Brain pericyte (primary cell): ENCODE data around the gene DYSF.

Source experiments
- DNase-seq: peaks from one replicate; pipeline ENCODE4 v3.0.0-alpha.2; 2012; ENCODE audit warnings: low read depth, low spot score

The DYSF gene

DNA sequence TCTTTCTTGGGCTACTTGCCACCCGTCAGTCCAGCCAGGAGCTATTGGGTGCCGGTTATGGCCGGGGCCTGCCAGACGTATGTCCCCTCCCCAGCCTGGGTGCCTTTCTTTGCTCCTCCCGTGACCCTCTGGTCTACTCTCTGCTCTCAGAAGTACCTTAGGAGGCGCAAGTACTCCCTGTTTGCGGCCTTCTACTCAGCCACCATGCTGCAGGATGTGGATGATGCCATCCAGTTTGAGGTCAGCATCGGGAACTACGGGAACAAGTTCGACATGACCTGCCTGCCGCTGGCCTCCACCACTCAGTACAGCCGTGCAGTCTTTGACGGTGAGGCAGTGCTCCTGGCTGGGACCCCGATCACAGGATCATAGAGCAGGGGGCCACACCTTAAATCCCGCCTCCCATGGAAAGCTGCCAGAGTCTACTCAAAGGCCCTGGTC lies 99.5 kb downstream of the DYSF start:
- no peak for DNase-seq

DNA sequence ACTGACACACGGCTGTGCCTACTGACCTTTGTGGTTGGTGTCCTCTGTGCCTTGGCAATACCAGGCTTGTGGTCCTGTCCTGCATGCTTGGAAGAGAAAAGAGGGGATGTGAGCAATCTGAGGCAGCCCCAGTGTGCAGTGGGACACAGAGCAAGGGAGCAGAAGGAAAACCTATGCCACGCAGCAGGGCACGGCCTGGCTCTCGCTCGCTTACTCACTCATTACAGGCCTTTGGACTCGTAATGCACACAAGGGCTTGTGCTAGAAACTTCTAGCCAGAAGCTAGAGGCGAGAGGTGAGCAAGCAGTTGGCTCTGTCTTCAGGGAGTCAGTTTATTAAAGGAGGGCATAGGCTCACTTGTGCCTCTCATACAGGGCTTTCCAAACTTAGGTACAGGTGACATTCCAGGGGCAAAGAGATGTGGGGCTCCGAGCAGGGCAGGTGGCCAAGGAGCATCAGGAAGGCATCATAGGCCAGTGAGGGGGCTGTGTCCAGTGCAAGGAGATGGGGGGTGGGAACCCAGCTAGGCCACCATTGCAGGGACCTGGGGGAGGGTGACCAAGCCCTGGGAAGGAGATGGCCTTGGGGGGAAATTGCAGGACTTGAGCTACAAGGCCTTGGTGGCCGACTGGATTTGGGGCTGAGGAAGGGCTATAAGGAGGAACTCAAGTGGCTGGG lies 100.8 kb downstream of the DYSF start:
- DNase-seq = no peak

DNA sequence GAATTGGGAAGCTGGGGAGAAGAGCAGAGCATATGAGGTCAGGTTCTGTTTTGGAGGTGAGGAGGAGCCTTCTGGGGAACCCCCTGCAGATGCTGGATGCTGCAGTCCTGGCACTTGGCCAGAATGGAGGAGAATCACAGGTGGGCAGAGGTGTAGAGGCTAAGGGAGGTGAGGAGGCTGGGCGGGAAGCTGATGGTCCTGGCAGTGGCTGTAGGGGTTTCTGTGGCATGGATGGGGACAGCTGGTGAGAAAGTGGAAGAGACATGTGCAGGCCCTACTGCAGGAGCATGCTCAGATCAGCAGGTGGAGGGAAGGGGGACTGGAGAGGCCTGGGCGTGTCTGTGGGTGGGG lies 101.3 kb downstream of the DYSF start:
- DNase-seq = no peak

DNA sequence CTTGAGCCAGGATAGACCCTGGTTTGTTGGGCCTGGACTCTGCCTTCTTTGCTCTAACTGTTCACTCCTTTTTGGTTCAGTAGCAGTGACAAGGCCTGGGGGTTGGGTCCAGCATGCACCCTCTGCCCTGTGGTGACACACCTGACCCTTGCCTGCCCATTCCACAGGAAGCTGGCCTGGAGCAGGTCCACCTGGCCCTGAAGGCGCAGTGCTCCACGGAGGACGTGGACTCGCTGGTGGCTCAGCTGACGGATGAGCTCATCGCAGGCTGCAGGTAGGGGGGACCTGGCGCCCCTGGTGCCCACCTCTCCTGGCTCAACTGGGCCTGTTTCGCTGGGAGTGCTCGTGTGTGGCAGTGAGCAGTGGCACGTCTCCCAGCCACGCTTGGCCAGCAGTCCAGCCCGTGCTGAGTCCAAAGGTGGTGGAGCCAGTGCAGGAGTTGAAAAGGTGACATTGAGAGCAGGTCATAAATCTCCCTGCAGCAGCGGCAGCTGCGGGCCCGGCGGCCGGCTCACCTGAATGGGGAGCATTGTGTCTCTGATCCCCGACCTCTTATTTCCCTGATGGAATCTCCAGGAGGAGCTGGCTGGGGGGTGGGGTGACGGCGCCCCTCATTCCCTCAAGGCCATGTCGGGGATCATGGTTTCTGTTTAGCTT lies 102.6 kb downstream of the DYSF start:
- no peak for DNase-seq

DNA sequence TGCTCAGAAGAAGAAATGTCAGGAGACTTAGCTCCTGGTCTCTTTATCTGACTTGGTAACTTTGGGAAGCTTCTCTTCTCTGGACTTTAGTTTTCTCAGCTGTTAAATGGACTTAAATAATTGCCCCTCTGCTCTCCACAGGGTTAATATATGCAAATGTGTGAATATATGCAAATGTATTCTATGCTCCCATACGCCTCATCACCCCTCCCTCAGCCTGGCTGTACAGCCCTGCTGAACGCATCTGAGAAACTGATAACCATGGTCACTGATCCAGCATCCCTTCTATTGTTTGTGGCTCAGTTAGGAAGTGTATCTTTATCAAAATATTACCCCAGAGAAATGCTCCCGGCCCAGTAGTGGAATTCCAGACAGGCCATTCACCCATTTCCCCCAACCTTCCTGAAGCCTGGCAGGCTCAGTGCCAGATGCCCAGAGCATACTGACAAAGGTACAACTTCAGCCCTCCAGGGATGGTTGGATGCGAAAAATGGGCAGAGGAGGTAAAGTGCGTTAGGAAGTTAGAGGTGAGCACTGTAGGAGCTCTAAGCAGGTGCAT lies 103.4 kb downstream of the DYSF start:
- no peak for DNase-seq

DNA sequence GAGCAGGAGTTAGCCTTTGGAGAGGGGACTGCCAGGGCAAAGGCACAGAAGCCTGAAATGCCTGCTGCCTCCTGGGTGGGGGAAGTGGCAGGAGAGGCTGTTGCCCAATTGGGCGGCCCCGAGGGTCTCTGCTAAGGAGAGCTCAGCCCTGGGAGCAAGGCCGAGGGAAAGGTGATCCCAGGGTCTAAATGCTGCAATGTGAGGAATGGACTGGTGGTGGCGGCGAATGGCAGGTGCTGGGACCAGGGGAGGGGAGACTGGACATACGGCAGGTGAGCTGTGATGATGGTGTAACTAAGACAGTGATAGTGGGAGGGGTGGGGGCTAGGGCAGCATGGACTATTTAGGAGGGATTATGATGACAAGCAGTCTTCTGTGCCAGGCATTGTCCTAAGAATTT lies 104.0 kb downstream of the DYSF start:
- no peak for DNase-seq

DNA sequence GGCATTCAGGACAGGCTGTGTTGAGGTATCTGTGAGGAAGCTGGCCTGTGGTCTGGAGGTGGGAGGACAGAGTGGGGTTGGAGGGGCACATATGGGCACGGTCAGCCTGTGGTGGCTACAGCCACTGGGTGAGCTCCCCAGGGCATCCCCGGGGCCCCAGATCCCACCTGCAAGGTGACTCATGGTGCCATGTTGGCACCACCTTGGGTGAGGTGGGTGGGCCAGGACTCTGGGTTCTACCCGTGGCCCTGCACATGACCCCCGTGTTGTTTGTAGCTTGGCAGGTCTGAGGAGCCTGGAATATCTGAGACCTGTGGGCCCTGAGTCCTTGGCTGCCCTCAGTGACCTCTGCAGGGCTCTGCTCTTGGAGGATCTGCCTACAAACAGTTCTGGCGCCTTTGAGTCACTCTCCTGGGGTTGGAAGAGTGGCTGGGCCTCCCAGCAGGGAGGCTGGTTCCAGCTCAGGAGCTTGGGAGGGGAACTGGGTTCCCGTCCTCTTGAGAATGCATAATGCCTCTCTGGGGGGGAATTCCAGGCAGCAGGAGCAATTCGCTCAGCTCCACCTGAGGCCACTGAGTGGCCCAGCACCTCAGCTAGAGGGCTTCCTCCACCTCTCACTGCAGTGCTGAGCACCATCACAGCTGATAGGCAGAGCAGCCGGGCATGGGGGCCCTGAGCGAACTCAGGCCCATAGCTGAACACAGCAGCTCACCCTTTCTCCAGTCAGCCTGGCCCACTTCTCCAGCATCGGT lies 105.1 kb downstream of the DYSF start:
- no peak for DNase-seq

DNA sequence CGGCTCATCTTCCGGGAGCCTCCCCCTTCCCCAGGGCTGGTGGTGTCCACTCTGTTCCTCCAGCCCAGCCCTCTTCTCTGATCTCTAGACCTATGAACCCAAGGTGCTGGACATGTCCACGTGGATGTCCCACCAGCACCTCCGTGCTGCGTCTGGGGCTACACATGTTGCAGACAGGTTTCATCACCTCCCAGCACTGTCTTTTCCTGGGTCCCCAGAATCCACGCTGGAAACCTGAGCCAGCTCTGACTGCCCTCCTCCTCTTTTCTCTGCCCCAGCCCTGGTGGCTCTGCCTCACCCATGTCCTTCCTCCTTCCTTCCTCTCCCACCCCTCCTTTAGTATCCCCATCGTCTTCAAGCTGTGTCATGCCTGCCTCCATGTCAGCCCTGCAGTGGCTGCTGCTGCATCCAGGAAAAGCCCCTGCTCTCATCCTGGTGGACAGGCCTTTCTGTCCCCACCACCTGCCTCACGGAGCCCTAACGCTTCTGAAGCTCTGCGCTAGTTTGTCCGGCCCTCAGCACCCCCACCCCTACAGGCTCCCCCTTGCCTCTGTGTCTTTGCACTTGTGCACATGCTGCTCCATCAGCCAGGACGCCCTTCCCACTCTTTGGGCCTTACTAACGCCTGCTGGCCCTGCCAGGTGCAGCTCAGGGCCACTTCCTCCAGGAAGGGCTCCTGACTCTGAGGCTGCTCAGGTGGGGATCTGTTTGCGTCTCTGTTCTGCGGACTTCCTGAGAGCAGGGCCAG lies 105.9 kb downstream of the DYSF start:
- no peak for DNase-seq

DNA sequence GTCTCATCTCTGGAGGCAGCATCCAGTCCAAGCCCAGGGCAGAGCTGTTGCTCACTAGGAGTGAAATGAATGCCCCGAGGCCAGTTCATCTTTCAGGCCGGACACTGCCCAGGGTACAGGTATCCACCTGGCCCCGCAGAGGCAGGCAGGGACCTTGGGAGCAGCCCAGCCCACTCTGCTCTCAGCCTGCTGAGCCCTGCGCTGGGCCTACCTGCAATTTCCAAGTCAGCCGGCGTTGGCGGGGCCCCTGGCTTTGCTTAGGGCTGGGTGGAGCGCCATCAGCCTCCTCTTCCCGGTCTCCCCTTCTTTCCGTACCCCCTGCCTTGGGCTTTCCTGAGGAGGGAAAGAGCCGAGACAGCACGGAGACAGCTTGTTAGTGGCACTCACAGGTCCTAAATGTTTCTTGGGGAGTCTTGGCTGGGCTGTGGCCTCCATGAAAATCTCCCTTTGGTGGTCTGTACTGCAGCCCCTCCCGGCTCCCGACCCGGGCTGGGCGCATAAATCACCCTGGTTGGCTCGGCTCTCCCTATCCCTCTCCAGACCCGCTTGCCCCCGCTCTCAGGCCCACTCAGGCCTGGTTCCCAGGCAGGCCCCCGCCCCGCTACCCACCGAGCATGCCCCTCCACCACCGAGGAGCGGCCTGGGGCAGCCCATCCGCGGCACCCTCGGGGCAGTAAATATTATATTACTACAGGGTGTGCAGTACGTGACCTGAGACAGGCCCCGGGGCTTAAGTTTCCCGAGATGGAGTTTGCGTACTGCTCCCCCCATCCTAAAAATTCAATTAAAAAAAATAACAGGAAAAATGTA lies 106.7 kb downstream of the DYSF start:
- DNase-seq = no peak

DNA sequence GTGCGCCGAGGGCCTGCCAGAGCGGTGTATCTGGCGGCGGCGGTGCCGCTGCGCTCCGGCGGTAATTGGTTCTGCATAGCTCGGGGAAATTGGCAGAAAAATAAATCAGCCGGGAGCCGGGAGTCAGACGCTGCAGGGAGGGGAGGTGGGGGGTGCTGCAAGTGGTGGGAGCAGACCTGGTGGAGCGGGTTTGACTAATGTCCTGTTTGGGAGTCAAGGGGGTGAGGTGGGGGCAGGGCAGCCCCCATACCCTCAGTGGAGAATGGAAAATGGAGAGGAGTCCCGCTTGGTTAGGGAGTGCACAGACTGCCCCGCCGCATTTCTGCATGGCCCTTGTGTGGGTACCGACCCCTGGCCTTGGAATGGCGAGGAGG lies 107.3 kb downstream of the DYSF start:
- no peak for DNase-seq

DNA sequence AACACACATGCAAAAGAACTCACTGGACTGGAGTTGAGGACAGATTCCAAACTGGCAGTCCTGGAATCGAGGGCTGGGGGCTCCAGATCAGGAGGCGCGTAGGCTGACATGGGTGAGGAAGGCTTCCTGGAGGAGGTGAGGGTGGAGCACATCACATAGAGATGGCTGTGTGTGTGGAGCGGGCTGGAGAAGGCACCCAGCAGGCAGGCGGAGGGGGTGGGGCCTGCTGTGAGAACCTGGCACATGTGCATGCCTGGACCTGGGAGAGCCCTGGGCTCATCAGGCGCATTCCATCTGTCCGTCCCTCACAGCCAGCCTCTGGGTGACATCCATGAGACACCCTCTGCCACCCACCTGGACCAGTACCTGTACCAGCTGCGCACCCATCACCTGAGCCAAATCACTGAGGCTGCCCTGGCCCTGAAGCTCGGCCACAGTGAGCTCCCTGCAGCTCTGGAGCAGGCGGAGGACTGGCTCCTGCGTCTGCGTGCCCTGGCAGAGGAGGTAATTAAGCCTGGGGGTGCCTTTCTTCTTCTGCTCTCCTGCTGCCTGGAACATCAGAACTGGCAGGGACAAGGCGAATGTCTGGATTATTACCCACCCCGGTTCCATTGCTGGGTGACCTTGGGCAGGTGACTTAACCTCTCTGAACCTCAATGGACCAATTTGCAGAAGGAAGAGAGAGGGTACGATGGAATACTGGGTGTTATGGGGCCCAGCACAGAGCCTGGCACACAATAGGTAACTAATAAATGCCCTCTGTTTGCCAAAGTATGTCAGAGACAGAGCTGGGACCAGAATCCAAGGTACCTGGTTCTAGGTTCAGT lies 108.3 kb downstream of the DYSF start:
- no peak for DNase-seq

DNA sequence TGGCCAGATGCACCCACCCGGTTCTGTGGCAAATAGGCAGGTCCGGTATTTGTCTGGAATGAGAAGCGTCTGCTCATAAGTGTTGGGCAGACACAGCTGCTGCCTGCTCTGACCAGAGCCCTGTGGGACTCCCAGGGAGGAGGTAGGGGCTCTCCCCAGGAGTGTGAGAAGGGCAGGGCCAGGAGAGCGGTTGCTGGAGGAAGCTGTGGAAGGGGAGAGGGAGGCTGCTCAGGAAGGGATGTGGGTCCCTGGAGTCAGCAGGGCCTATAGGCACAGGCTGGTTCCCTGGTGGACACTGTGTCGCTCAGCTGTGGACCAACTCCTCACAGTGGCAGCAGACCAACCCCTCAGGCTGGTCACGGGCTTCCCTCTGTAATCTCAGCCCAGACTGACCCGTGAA lies 109.2 kb downstream of the DYSF start:
- DNase-seq = no peak

DNA sequence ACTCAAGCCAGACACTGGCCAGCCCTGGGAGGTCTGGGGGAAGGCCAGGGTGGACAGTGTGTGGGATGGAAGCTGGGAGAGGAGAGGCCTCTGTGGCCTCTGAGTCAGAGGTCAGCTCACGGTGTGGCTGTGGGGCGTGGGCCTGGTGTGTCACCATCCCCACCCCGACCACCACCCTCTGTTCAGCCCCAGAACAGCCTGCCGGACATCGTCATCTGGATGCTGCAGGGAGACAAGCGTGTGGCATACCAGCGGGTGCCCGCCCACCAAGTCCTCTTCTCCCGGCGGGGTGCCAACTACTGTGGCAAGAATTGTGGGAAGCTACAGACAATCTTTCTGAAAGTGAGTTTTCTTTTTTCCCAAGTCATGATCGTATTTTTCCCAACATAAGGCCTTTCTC lies 110.5 kb downstream of the DYSF start:
- no peak for DNase-seq

DNA sequence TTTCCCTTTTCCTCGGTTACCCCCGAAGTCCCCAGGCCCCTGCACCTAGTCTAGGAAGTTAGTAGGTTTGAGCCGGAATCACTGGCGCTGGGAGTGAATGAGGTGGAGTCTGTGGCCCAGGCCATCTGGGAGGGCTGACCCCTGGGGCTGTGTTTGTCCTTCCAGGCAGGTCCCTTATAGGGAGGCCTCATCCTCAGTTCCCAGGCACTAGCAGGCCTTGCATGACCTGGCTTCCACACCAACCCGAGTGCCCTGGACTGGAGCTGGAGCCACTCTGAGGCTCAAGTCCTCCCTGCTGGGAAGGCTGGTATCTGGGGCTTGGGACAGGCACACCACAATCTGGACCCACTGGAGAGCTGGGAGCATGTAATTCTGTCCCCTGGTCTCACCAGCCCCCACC lies 111.0 kb downstream of the DYSF start:
- no peak for DNase-seq

DNA sequence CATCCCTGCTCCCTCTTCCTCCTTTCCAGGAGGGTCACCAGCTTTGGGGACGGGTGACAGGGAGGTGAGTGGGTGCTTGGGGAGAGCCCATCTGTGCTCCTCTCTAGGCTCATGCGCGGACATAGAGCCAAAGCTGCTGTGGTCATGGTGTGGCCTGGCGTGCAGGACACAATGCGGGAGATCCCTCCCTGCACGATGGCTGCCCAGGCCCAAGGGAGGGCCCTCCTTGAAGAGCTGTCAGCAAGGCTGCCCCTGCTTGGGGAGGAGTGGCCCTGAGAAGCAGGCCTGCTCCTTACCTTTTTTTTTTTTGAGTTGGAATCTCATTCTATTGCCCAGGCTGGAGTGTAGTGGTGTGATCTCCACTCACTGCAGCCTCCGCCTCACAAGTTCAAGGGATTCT lies 111.4 kb downstream of the DYSF start:
- DNase-seq = no peak

DNA sequence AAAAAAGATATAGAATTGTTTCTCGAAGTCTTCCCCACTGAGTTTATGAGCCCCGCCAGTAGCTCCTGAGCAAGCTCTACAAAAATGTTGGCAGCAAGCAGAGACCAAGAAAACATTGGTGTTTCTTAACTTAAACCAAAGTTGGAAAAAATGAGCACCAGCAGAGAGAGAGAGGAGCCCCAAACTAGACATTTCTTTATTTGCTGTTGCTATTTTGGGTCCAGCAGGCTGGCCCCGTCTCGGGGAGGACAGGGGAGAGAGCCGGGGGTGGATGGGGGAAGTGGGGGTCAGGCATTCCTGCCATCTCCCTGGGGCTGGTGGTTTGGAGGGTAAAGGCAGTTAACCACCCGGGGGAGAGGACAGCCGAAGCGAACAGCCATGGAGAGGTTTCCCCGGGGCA lies 113.0 kb downstream of the DYSF start:
- no peak for DNase-seq

DNA sequence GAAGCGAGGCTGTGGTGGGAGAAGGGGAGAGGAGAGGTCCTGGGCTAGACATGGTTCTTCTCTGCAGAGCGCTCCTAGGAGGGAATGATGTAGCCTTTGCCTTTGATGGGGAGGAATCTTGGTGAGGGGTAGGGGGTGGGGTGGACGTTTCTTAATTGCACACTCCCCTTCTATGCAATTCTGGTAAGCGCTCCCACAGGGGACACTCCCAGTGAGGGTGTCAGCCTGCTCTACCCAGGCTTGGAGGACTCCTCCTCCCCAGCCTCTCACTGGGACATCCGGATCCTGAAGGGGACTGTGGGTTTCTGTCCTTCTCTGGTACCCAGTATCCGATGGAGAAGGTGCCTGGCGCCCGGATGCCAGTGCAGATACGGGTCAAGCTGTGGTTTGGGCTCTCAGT lies 114.3 kb downstream of the DYSF start:
- DNase-seq = no peak

DNA sequence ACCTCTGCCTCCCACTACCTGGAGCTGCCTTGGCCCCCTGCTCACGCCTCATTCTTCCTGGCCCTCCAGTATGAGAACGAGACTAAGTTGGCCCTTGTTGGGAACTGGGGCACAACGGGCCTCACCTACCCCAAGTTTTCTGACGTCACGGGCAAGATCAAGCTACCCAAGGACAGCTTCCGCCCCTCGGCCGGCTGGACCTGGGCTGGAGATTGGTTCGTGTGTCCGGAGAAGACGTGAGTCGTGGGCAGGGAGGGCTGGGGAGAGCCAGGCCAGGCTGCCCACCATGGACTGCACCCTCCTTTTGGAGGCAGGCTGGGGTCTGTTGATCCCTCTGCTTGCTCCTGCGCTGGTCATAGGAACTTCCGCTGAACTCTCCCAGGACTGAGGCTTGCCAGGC lies 114.7 kb downstream of the DYSF start:
- no peak for DNase-seq

DNA sequence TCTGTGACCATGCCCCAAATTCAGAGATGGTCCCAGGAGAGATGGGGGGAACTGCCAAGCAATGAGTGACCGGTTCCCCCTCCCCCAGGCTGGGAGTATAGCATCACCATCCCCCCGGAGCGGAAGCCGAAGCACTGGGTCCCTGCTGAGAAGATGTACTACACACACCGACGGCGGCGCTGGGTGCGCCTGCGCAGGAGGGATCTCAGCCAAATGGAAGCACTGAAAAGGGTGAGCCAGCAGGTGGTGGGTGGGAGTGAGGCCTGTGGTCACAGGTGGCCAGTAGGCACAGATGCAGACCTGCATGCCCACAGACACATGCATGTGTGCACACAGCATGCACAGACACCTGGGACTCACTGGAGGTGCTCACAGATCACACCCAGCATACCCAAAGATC lies 117.2 kb downstream of the DYSF start:
- no peak for DNase-seq

DNA sequence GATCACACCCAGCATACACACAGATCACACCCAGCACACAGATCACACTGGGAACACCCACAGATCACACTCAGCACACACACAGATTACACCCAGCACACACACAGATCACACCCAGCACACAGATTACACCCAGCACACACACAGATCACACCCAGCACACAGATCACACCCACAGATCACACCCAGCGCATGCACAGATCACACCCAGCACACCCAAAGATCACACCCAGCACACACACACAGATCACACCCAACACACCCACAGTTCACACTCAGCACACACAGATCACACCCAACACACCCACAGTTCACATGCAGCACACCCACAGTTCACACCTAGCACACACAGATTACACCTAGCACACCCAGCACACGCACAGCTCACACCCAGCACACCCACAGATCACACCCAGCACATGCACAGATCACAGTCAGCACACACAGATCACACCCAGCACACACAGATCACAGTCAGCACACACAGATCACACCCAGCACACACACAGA lies 117.6 kb downstream of the DYSF start:
- DNase-seq = no peak
